NCI-H2196 treated with DMSO at 0.1 percent for 48 hours (cell line): Measurements from ENCODE around the gene HHAT.

Source experiments
- DNase-seq: peaks from one replicate; lab custom pipeline; 2025; ENCODE audit not compliant: unreplicated experiment; lab: John Stamatoyannopoulos, UW

HHAT gene

DNA sequence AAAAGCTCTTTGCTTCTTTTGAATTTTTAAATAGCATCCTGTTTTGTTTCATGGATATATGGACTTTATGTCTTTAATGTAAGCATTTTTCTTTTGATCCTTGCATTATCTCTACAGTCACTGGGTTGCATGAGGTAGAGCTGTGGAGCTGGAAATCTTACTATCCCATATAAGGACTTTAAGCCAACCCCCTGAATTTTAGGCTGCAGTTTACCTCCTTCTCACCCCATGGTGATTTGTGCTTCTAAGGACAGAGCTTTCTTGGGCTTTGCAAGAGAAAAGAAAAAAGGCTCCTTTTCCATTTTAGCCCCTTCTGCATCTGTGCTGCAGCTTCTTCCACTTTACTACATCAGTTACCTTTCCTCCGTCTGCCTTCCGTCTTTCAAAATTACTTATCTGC lies 373.8 kb downstream of the HHAT start:
- DNase-seq = no peak

DNA sequence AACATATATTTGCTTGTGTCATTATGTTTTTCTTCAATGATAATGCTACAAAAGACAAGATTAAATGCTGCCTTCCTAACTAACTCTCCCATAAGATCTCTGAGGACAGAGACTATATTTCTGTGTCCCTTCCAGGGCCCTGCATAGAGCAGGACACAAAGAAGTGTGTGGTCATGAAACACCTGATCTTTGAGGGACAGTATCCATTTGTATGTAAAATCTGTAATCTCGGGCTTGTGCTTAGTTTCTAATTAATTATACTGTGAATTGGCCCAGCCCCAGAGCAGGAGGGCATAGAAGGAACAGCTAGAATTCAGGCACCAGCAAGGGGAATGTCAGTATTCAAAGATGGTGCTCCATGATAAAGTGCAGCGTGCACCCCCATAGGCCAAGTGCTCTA lies 374.9 kb downstream of the HHAT start:
- no peak for DNase-seq

DNA sequence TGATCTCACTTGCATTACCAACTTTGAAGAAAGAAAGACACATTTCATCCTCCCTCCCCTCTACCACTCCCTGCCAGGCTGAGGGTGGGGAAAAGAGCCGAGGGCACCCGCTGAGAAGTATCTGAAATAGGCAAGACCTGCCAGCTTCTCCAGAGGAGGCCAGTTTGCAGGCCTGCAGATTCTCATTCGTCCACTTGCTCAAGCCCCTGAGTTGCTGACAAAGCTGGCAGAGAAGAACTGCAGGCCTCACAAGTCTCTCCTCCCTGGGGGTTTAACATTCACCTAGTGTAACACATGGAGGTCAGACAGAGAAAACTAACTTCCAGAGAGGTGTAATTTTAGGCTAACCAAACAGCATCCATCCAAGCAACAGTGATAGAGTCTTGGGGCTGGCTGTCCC lies 376.4 kb downstream of the HHAT start:
- DNase-seq = no peak

DNA sequence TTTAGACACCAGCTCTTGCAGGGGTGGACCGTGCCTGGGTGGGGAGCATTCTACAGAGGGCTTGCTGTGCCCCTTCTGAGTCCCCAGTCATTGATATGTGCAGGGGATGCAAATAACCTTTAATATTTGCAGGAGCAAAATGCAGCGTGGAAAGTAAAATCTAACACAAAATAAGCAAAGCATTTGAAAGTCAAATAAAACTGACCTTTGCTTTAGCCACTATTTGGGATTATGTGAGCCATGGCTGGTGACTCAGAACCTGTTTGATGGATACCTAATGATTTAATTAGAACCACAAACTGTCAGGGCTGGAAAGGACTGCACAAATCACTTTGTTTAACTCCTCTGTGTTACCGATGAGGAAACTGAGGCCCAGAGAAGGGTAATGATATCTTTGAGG lies 377.5 kb downstream of the HHAT start:
- DNase-seq = no peak

DNA sequence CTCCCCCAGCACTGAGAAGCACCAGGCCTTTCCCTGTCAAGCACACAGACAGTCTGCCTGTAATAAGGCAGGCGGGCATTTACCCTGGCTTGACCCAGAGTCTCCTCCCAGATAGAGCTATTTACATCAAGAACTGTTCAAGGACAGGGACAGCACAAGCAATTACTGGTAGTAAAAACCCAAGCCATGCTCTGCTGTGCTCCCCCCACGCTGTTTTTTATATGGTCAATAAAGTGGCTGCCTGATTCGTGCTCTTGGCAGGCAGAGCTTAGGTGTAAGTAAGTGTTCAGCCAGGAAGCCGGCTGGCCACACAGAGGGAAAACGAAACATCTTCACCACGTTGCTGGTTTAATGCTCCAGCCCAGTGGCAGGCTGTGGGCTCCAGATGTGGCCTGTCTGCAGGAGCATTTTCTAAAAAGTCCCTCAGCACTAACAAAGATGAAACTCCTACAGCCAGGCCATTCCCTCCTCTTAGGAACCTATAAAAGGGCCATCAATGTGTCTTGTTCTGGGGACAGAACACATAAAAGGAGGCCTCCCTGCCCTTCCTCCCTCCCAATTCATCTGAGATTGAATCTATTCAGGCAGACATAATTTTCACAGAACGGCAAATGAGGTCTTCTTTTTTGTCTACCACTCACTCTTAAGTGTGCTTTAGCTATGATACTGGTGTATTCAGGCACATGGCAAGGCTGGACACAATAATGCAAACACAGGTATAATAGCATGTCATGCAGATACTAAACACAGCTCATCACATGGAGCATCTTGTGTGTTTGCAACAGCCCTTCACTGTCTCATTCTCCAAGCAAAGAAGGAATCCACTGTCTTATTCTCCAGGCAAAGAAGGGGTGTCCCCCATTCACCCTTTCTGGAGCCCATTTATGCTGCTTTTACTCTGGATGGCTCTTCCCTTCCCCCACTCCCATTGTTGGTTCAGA lies 378.9 kb downstream of the HHAT start:
- no peak for DNase-seq

DNA sequence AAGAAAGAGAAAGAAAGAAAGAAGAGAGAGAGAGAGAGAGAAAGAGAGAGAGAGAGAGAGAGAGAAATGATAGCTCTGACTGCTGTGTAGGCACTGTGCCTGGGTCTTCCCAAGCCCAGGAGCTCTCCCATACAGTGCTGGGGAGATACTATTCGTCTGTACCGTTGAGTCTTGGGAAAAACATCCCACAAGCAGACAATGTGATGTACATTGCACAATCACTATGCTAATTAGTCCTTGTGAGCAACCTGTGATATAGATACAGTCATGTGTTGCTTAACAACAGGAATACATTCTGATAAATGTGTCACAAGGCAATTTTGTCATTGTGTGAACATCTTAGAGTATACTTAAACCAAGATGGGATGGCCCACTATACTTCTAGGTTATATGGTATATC lies 381.0 kb downstream of the HHAT start:
- no peak for DNase-seq

DNA sequence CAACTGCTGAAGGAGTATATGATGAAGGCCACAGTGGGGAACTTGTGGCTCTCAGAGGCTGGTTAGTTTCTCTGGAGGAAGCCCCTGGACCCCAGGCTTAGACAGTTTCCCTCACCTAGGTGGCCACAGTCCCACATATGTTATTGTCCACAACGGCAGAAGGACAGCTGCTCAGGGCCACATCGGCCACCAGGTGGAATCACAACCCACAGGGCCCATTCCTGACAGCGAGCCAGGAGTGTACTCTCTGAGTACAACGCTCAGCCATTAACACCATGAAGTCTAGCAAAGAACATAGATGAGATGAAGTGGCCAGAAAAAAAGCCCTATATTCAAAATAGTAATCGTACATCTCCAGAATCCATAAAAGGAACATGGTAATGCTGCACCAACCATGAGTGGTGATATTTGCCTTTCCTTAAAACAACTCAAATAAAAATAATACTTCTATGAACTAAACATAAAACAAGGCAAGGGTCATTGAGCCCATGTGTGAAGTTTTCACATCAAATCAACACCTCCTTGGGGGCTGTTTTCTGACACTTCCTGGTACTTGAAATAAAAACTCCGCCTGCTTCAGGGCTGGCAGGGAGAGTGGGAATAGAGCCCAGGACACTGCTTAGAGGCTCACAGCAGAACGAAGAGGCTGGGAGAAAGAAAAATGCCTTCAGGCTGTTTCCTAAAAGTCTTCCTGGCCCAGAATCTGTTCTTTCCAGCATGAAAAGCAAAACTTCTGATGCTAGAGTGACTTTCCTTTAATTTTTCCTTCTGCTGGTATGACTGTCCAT lies 383.3 kb downstream of the HHAT start:
- DNase-seq = no peak

DNA sequence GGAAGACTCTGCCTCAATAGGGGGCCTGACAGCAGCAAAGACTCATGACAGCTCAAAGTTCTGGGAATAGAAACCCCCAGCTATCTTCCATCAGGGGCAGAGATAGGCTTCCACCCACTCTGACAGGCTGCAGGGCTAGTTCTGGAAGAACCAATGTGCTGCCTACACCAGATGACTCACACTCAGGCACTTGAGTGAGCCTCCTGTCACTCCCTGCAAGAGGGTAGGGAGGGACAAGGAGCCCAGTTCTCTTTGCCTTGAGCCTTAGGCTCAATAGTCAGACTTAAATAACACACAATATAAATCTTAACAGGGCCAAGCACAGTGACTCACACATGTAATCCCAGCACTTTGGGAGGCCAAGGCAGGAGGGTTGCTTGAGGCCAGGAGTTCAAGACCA lies 386.4 kb downstream of the HHAT start:
- DNase-seq = no peak

DNA sequence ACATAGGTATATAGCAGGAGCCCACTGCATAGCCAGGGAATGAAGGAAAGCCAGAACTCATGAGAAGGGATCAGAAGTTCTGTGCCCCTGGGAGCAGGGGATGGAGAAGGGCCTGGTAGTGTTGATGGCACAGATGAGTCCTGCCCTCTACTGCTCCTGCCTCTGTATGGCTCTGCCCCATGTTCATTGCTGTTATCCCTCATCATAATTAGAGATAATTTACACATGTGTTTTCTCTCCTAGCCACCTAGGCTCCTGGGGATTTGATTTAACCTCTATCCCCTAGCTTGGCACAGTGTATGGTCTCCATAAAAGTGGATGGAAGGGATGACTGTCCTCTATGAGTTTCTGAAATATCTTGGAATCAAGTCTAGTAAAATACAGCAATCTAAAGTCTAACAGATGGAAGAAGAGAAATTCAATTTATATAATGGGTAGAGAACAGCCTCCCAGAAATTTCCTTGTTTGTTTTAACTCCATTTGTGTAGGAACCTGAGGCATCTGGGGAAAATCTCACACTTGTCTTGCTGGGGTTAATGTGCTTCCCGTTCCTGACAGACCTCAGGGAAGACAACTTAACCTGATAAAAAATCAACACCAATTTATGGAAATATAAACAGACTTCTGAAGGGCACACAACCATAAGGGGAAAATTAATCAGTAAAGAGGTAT lies 393.8 kb downstream of the HHAT start:
- no peak for DNase-seq

DNA sequence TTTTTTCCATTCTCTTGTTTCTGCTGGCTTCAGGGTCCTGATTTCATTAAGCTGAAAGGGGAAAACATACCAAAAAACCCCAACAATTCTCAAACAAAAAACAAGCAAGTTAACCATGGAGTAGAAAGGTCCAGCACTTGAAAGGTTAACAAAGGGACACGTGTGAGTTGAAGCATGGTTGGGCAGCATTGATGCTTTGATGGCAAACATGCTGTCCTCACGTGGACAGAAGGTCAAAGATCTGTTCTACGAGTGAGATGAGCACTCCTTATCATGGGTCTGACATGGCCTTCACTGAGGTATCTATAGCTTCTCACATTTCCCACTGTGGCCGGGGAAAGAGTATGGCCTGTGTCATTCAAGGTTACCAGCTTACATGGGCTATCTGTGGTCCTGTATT lies 394.9 kb downstream of the HHAT start:
- DNase-seq = no peak

DNA sequence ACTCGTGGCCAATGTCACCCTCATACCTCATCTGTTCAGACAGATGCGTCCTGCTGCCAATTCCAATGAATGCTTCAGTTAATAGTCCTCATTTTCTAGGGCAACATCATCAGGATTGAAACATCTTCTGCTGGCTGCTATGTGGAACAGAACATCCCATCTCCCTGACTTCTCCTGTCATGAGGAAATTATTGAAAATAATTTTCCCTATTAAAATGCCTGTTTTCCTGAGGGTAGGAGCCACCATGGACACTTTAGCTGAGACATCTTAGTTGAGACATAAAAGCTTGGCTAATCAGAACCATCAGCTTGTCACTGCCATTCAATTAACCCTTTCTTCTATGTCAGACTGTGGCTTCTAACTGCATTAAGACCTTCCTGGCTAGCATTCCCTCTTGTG lies 396.1 kb downstream of the HHAT start:
- DNase-seq = no peak
